Measurements from ENCODE around the gene TTC21A. TPM values are rescaled to one million over a fixed set of nuclear protein-coding genes. Genes with fewer than 3 reads are reported as not detected.

The TTC21A gene
- total RNA-seq, 1 experiment from 2014 or later, result 1.7 TPM

DNA sequence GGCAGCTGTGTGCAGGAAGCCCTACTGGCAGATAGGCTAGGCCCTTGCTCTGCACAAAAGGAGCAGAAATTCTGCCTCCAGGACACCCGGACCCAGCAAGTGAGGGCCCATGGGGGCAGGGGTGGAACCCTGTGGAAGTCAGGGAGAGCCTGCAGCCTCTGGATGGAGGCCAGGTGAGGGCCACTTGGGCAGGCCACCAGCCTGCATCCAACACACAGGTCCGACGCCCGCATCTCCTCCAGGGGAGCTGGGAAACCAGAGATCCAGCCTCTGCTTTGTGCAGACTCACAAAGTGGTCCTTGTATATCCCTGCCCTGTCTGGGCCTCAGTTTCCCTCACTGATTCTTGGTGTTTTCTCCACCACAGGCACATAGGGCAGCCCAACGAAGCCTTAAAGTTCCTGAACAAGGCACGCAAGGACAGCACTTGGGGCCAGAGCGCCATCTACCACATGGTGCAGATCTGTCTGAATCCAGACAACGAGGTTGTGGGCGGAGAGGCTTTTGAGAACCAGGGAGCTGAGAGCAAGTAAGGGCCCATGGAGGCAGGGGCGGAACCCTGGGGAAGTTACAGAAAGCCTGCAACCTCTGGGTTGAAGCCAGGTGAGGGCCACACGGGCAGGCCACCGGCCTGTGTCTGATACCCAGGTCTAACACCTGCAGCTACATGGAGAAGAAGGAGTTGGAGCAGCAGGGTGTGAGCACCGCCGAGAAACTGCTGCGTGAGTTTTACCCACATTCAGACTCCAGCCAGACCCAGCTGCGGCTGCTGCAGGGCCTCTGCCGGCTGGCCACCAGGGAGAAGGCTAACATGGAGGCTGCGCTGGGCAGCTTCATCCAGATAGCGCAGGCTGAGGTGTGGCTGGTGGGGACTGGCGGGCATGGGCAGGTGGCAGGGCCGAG is 29.3 kb downstream of the TTC21A start:
- H3K27me3 Mint-ChIP-seq (ENCODE audit: low read depth), result no peaks in the 10 kb centered on the region
- no peak overlapping the region; a peak in 1 of 5 replicates for H3K4me3 Mint-ChIP-seq
- H3K4me1 Mint-ChIP-seq, result peaks cover 2% of the 10 kb centered on the region in 2 experiments; a peak in 2 of 4 replicates
- no peak overlapping the region for H3K23ac ChIP-seq (ENCODE audit: insufficient read length, low read depth, low read length)
- no peak overlapping the region for H3K14ac ChIP-seq (ENCODE audit: insufficient read depth, low read length)
- H3K9ac ChIP-seq (ENCODE audit: extremely low read depth, insufficient read length, low read length), result no peak overlapping the region
- DNase-seq, result peak; percentile 24
- H3K23me2 ChIP-seq (ENCODE audit: insufficient read length, low read depth, low read length, poor library complexity, severe bottlenecking), result no peaks in the 10 kb centered on the region
- H2AK5ac ChIP-seq (ENCODE audit: insufficient read length, low read length), result no peak overlapping the region
- no peak overlapping the region for H3K56ac ChIP-seq (ENCODE audit: insufficient read length, low read depth, low read length)
- H3K27ac ChIP-seq (ENCODE audit: insufficient read length, low read depth, low read length), result no peak overlapping the region
- H2BK5ac ChIP-seq (ENCODE audit: insufficient read length, low read length), result no peak overlapping the region
- no peak overlapping the region for H2AFZ ChIP-seq (ENCODE audit: low read length)
- H4K91ac ChIP-seq (ENCODE audit: insufficient read length, low read depth, low read length), result no peak overlapping the region
- no peaks in the 10 kb centered on the region for H3K4me1 ChIP-seq (ENCODE audit: insufficient read depth, low read length)
- no CpG with 5 or more reads among the region's 21 CpGs for WGBS (ENCODE audit: extremely low coverage, insufficient read length, low lambda C conversion rate)
- no peaks in the 10 kb centered on the region for H3K27me3 ChIP-seq (ENCODE audit: insufficient read depth, low read length)
- no peak for TF ChIP-seq CTCF (conservative IDR thresholded peaks at IDR 0.05)
- H3K18ac ChIP-seq (ENCODE audit: insufficient read length, low read depth, low read length), result no peak overlapping the region
- no peak overlapping the region for H3K4me2 ChIP-seq (ENCODE audit: insufficient read depth, insufficient read length, low read length)
- no peak overlapping the region for H2BK15ac ChIP-seq (ENCODE audit: low read depth, low read length)
- peak overlapping the region in 1 of 3 experiments; percentile 78; a peak in 1 of 7 replicates for H3K27ac Mint-ChIP-seq
- no peaks in the 10 kb centered on the region for H4K20me1 ChIP-seq (ENCODE audit: control insufficient read depth, insufficient read depth, insufficient read length)
- no peak overlapping the region for H2BK12ac ChIP-seq (ENCODE audit: insufficient read length, low read depth, low read length)
- H2BK120ac ChIP-seq (ENCODE audit: low read depth, low read length, poor library complexity, severe bottlenecking), result no peak overlapping the region
- H3K9me3 Mint-ChIP-seq, result no peaks in the 10 kb centered on the region
- H3K79me1 ChIP-seq (ENCODE audit: insufficient read depth, low read depth, low read length, poor library complexity, severe bottlenecking), result no peaks in the 10 kb centered on the region
- no peaks in the 10 kb centered on the region for H3K9me3 ChIP-seq (ENCODE audit: control insufficient read depth, low read depth, low read length)
- H2BK20ac ChIP-seq (ENCODE audit: low read depth, low read length, poor library complexity, severe bottlenecking), result no peak overlapping the region
- H3K4ac ChIP-seq (ENCODE audit: low read depth, low read length), result no peak overlapping the region
- no peak overlapping the region for H3T11ph ChIP-seq (ENCODE audit: low read length)
- H4K8ac ChIP-seq (replicated peaks; ENCODE audit: insufficient read length, low read depth, low read length), result no peak overlapping the region
- H3K79me2 ChIP-seq (ENCODE audit: insufficient read depth, low read length), result no peaks in the 10 kb centered on the region
- peaks cover 0 to 3% (median 0%) of the 10 kb centered on the region in 3 experiments; a peak in 2 of 7 replicates for H3K36me3 Mint-ChIP-seq (ENCODE audit: insufficient read depth in 1 of 3, low read depth in 3 of 3)
- H4K5ac ChIP-seq (ENCODE audit: insufficient read length, low read depth, low read length), result no peak overlapping the region
